NCI-H2029 (cell line): ENCODE results near the gene TSPAN17.

ENCODE experiments used
- DNase-seq: peaks from one replicate; lab custom pipeline; 2025; lab: John Stamatoyannopoulos, UW

The TSPAN17 gene

GRCh38 chr5:176621661-176622079, 25.6 kb upstream of the TSPAN17 start:
- DNase-seq = no peak

GRCh38 chr5:176624142-176624541, 23.1 kb upstream of the TSPAN17 start:
- DNase-seq = no peak

GRCh38 chr5:176624938-176625337, 22.3 kb upstream of the TSPAN17 start:
- no peak for DNase-seq

DNA sequence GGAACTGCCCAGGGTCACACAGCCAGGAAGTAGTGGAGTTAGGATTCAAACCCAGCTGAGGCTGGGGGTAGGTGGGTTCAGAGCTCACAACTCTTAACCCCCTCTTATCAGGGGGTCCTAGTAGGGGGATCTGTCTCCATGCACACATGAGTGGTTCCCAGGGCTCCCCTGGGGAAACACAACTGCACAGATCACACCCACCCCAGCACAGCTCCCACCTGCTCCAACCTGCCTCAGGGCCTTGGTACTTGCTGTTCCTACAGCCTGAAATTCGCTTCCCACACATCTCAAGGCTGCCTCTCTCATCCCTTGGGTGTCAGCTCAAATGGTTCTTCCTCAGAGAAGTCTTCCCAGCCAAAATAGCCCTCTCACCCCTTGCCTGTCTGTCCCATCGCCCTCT, 21.8 kb upstream of the TSPAN17 start:
- DNase-seq = no peak

DNA sequence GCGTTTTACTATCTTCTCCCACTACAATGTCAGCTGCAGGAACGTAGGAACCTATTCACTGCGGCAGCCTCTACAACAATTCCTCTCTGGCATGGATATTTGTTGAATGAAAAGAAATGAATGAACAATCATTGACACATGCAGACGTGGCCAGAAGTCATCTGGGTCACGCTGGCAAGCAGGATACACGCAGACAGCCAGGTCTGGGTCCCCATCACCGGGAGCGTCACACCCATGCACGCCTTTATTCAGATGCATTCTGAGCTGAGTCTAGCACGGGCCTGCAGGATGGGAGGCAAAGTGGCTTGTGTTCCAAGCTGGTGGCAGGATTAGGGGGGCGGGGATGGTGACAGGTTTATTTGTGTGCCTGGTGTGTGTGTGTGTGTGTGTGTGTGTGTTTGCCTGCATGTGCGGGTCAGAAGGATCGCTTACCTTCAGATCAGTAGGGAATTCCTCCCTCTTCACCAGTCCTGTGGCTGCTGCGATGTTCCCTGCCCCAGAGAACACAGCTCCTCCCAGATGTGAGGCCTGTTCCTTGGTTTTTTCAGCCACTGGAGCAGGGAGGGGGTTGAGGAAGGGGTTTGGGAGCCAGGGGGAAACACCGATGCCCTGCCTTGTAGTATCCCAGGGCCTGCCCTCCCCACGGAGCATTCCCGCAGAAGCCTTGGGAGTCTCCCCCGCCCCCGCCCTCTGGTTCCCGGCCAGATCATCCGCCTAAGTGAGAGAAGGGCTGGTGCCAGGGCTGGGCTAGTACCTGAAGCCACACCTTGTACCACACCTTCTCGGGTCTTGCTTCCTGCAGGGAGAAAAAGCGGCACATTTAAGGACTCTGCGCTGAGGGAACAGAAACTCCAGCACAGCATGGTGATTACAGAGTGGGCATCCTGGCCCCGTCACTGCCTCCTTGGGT, 21.1 kb upstream of the TSPAN17 start:
- DNase-seq = no peak

- no peak for DNase-seq
Observed at GRCh38 chr5:176626876-176627236, 20.4 kb upstream of the TSPAN17 start.

DNA sequence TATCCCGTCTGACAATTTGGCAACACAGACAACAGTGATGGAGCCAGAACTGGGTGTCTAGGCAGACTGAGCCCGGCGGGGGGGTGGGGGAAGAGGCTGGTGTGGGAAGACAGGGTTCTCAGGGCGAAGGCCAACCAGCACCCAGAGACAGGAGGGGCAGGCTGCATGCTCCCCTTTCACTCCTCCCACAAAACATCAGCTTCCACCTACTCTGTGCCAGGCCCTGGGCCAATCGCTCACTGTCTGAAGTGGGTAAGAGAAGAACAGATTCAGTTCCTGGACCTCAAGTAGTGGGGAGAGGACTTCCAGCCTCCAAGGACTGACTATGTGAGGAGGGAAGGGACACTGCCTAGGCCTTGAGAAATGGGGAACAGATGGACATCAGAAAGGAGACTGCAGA, 19.7 kb upstream of the TSPAN17 start:
- no peak for DNase-seq

DNA sequence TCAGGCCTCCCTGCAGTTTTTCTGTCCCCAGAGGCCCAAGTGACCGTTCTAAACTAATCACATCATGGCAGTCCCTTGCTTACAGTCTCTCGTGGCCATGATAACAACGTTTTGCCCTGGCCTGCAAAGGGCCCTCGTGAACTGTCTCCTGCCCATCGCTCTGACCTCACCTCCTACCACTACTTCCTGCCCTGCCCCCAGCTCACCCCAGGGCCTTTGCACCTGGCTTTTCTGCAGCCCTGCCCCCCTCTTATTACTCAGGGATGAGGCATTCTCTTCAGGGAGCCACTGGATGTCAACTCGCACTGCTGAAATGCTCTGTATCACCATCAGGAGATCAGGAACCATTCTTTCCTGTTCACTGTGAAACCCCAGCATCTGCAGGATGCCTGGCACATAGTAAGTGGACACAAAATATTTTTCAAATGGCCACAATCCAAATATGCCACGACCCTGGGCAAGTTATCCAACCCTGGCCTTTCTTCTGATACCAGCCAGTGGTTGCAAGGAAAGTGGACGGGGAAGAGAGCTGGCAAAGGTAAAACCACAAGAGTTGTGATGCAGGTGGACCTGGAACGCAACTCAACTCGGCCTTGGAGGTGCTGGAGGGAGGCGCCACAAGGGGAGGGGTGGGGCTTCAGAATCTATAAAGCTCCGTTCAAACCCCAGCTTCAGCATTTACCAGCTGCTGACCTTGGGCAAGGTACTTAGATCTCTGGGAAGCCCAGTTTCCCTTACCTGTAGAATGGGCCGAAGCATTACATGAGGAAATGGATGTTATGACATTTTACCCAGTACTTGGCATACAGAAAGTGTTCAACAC, 18.7 kb upstream of the TSPAN17 start:
- no peak for DNase-seq

DNA sequence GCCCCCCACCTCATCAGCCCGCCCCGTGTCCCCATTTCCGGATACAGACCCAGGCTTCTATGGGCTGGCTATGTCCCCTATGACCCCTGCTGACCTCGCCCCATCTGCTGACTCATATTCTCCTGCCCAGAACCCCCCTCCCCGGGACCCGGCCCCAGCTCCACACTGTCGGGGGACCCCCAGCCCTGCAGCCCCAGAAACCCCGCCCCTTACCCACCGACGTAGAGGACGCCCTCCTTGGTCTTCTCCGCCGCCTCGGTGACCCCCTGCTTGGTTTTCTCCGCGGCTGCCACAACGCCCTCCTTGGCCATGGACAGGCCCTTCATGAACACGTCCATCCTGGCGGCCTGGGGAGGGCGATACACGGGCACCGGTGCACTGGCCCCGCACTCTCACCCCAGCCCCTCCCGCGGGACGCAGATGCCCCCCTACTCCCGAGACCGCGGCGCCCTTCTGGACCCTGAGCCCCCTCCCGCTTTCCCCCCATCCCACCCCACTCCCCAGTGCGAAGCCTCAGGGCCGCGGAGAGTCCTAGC, 17.9 kb upstream of the TSPAN17 start:
- no peak for DNase-seq

- no peak for DNase-seq
Observed at GRCh38 chr5:176629853-176630680, 17.2 kb upstream of the TSPAN17 start, which contains the start of the genes EIF4E1B and SNCB. Gene EIF4E1B, plus strand, starts transcription at chr5:176630675. Its CDS starts 12,113 bp downstream, at chr5:176642788. Gene SNCB, minus strand, starts transcription at chr5:176630534. Its CDS starts 880 bp downstream, at chr5:176629654.

DNA sequence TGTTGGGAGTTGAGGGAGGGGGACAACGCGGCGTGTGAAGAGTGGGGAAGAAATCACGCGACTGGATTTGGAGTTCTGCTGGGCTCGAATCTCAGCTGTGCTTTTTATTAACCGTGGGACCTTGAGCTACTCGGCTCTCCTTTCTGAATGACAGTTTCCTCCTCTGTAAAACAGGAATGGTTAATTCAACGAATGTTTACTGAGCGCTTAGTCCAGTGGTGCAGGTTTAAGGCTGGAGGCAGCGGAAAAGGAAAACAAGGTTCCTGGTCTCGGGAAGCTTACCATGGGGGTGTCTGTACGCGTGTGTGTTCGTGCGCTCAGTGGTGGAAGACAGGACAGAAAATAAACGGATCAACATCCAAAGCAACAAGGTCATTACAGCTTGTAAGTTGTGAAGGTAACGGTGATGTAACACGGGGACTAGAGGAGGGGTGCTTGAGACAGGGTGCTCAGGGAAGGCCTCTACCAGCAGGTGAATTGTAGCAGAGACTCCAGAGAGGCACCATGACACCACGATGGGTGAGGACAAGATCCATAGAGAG, 16.5 kb upstream of the TSPAN17 start:
- DNase-seq = no peak

GRCh38 chr5:176631383-176632200, 15.7 kb upstream of the TSPAN17 start:
- DNase-seq = peak; percentile 13

- DNase-seq = peak; percentile 67
Observed at GRCh38 chr5:176632745-176633144, 14.5 kb upstream of the TSPAN17 start.

- no peak for DNase-seq
Observed at GRCh38 chr5:176633598-176633997, 13.7 kb upstream of the TSPAN17 start.

DNA sequence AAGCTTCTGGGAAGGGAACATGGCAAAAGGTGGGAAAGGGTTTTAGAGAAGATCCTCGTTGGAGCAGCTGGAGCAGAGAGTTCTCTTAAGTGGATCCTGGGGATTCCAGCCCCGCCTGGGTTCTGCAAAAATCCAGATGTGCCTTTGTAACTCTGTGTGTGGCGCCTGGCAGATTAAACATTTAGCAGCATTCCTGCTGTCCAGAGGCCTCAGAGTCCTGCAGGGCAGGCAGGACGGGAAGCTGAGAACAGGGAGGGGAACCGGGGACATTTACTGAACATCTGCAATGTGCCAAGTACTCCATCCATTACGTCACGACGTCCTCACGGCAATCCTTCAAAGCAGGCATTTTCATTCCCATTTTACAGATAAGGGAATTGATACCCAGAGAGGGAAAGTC, 10.9 kb upstream of the TSPAN17 start:
- no peak for DNase-seq

DNA sequence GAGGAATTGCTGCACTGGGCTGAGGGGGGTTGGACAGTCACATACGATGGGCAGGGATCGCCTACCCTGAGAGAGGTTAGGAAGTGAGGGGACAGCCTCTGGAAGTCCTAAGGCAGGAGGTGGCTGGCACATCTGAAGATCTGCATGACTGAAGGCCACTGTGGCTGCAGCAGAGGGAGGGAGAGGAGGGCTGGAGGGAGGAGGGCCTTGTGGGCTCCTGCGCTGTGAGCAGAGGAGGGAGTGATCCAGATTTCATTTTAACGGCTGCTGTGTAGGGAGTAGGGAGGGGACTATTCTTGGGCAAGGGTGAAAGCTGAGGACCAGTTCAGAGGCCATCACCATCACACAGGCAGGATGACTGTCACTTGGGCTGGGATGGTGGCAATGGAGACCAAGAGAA, 9.7 kb upstream of the TSPAN17 start:
- no peak for DNase-seq

DNA sequence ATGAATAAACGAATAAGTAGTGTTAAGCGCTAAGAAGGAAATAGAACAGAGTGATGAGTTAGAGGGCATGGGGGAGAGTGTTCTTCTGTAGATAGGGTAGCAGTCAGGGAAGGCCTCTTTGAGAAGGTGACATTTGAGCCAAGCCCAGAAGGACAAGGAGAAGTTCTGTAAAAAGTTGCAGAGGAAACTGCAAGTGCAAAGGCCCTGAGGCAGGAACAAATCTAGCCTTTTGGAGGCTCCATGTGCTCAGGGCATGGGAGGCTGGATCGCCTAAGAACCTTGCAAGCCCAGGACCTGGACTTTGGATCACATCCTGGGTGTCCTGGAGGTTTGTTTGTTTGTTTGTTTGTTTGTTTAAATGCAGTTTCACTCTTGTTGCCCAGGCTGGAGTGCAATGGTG, 8.8 kb upstream of the TSPAN17 start:
- DNase-seq = no peak

DNA sequence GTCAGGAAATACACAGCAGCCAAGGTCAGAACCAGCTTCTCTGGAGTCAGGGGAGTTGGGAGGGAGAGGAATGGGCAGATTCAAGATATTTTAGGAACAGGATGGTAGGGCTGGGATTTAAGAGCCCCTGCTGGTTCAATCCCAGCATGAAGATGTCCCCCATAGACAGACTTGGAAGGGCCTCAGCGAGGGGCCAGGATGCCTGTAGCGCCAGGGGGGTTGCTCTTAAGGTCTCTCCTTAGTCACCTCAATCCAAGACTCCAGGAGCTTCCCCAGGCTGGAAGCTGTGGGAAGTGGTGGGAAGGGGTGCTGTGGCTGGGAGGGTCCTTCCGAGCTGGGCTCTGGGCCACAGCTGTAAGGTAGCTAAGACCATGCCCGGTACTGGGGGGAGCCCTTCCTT, 8.1 kb upstream of the TSPAN17 start:
- no peak for DNase-seq

GRCh38 chr5:176639981-176640380, 7.3 kb upstream of the TSPAN17 start:
- peak; percentile 62 for DNase-seq

DNA sequence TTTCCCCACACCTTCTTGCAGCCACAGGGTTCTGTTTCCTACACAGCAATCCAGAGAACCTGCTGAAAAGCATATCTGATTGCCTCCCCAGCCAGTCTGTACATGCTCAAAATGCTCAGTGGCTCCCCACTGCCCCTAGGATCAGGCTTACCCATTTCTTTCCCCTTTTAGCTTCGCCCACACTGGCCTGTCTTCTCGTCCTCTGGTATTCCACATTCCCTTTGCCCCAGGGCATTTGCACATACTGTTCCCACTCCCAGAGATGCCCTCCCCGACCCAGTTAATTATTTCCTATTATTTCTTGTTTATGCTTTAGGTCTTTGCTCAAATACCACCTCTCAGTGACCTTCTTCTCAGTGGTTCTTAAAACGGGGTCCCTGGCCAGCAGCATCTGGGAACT, 6.7 kb upstream of the TSPAN17 start:
- no peak for DNase-seq
